Tibial nerve (tissue), 3 donors: ENCODE data around the gene AGL.

Source experiments
- POLR2A ChIP-seq, 2 donors: fragments of 450-650 bp; IDR thresholded peaks; one replicate each; pipeline ENCODE4 v1.6.1; 2017; ENCODE audit warnings: antibody characterized with exemption in 2 of 2, mild to moderate bottlenecking in 2 of 2, moderate library complexity in 2 of 2
- TF ChIP-seq, protein P1 (sequence below), 5 experiments: fragments of 200-600 bp in 3 of 5; fragments of 450-650 bp in 2 of 5; sonication (generic) in 3 of 5; IDR thresholded peaks; one replicate each; pipeline ENCODE4 v1.5.1; 2016 to 2019; ENCODE audit warnings: antibody characterized with exemption in 5 of 5, mild to moderate bottlenecking in 3 of 5, moderate library complexity in 2 of 5

DNA sequence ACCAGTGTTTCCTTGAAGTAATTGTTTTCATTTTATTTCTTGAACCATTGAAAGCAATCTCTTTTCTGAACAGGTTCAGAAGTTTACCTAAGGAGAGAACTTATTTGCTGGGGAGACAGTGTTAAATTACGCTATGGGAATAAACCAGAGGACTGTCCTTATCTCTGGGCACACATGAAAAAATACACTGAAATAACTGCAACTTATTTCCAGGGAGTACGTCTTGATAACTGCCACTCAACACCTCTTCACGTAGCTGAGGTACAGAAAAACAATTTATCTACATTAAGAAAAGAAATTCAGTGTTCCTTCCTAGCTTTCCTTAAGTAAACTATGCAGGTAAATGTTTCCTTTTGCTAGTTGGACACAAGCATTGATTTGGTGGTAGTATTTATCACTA, 27.4 kb downstream of the AGL start:
- TF ChIP-seq, protein P1, sequence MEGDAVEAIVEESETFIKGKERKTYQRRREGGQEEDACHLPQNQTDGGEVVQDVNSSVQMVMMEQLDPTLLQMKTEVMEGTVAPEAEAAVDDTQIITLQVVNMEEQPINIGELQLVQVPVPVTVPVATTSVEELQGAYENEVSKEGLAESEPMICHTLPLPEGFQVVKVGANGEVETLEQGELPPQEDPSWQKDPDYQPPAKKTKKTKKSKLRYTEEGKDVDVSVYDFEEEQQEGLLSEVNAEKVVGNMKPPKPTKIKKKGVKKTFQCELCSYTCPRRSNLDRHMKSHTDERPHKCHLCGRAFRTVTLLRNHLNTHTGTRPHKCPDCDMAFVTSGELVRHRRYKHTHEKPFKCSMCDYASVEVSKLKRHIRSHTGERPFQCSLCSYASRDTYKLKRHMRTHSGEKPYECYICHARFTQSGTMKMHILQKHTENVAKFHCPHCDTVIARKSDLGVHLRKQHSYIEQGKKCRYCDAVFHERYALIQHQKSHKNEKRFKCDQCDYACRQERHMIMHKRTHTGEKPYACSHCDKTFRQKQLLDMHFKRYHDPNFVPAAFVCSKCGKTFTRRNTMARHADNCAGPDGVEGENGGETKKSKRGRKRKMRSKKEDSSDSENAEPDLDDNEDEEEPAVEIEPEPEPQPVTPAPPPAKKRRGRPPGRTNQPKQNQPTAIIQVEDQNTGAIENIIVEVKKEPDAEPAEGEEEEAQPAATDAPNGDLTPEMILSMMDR (IDR thresholded peaks at IDR 0.05): no peak
- TF ChIP-seq POLR2A (IDR thresholded peaks at IDR 0.05): no peak
